Heart left ventricle (tissue), 13 donors: ENCODE measurements around the gene SPACA4.

Experiments
- POLR2A ChIP-seq, 2 donors: fragments of 450-650 bp; IDR thresholded peaks; one replicate each; pipeline ENCODE4 v1.6.1; 2017; ENCODE audit warnings: antibody characterized with exemption in 2 of 2, mild to moderate bottlenecking in 2 of 2, moderate library complexity in 2 of 2
- TF ChIP-seq, protein P1 (sequence below), 12 donors: fragments of 200-600 bp; sonication (generic) in 4 of 12; IDR thresholded peaks; one replicate each; pipeline versions ENCODE4 v1.5.0 to v1.8.0; 2018 to 2022; ENCODE audit warnings: antibody characterized with exemption in 12 of 12, mild to moderate bottlenecking in 5 of 12
- donor health status: ischemic (EF 13 %, LVEDD 7.1; RV severe dilation, severe dysfunction).
- donor health status: DM: no; HTN: yes; CAD: no.
- donor health status: DM: no; HTN: no; CAD: no.
- donor health status: ischemic (EF 25% LVEDD 6.9; RV normal size, moderate dysfunction).
- donor health status: ischemic (EF 25% LVEDD 5.7; RV mildly dilated, moderate dysfunction).
- donor health status: ischemic (EF 35%, LVEDD 5.7; RV mildly dilated, moderate dysfunction).
- donor health status: nonischemic (EF 11% LVEDD 7.7; RV severe dilation, severe dysfunction).
- donor health status: DM: yes; HTN: yes; CAD: no.
- donor health status: PGD.
- donor health status: ischemic (EF 29% LVEDD 5.4; RV normal size, mild dysfunction).
- donor health status: nonischemic (EF 23%, LVEDD 6.1; RV moderate dilation, normal function).

DNA sequence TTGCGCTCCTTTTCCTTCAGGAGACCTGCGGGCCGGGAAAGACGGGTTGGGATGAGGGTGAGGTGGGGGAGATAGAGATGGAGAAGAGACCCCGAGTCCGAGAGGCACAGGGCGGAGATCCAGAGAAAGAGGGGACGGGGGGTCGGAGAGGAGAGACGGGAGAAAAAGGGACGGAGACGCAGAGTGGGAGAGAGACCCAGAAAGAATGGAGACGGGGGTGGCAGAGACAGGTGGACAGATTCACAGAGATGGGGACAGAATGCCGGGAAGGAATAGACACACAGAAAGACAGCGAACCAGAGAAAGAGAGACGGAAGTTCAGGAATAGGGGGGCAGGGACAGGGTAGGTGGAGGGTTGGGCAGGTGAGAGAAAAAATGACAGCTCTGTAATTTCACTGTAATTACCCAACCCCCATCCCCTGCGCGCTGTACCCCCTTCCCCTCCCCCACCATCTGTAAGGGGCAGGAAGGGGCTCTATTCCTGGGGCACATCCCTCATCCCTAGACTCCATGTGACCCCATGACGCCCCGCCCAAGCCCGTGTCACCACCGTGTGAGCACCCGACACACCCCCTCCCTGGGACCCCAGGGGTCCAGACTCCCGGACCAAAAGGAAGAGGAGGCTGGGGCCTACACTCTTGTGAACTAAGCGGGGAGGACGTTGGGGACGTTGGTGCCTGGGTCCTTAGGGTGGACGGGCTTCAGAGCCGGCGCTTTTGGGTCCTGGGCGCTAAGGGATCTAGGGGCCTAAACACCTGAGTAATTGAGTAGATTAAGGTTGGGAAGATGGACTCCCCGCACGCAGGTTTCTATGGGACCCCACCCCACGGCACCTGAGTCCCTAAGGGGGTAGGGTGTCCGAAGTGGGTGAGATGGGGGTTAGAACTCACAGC lies 29.7 kb downstream of the SPACA4 start:
- TF ChIP-seq, protein P1, sequence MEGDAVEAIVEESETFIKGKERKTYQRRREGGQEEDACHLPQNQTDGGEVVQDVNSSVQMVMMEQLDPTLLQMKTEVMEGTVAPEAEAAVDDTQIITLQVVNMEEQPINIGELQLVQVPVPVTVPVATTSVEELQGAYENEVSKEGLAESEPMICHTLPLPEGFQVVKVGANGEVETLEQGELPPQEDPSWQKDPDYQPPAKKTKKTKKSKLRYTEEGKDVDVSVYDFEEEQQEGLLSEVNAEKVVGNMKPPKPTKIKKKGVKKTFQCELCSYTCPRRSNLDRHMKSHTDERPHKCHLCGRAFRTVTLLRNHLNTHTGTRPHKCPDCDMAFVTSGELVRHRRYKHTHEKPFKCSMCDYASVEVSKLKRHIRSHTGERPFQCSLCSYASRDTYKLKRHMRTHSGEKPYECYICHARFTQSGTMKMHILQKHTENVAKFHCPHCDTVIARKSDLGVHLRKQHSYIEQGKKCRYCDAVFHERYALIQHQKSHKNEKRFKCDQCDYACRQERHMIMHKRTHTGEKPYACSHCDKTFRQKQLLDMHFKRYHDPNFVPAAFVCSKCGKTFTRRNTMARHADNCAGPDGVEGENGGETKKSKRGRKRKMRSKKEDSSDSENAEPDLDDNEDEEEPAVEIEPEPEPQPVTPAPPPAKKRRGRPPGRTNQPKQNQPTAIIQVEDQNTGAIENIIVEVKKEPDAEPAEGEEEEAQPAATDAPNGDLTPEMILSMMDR (IDR thresholded peaks at IDR 0.05) = no peak
- TF ChIP-seq POLR2A (IDR thresholded peaks at IDR 0.05) = no peak
